Mesodermal cell (in vitro differentiated cells): ENCODE data around the gene CTAG1B.
"Not testable (repeated sequence)": the region's sequence is repeated elsewhere in the genome, so short reads cannot be mapped to it uniquely, and the experiment has no call there.

Source experiments
- H3K27ac ChIP-seq: 2 replicates; pipeline ENCODE4 v1.7.0; 2013; ENCODE audit warnings: mild to moderate bottlenecking, low read depth, low read length, moderate library complexity; ENCODE audit not compliant: severe bottlenecking
- H3K36me3 ChIP-seq: 2 replicates; pipeline ENCODE4 v1.7.1; 2013; ENCODE audit warnings: mild to moderate bottlenecking, low read length, moderate library complexity; ENCODE audit not compliant: control insufficient read depth, insufficient read depth
- H3K4me1 ChIP-seq: one replicate; pipeline ENCODE4 v1.7.1; 2013; ENCODE audit warnings: mild to moderate bottlenecking, low read length; ENCODE audit not compliant: insufficient read depth, control insufficient read depth, poor library complexity, severe bottlenecking
- H3K4me3 ChIP-seq: 2 replicates; pipeline ENCODE4 v1.7.0; 2013; ENCODE audit warnings: low read length, control low read depth, mild to moderate bottlenecking; ENCODE audit not compliant: insufficient read depth, poor library complexity, severe bottlenecking; ENCODE audit errors: extremely low read depth
- H3K9me3 ChIP-seq: 2 replicates; pipeline ENCODE4 v1.7.1; 2013; ENCODE audit warnings: mild to moderate bottlenecking, low read length, moderate library complexity; ENCODE audit not compliant: control insufficient read depth
- WGBS, 2 experiments: methylation state at CpG; one replicate each; pipeline ENCODE4 v1.1.5; 2013; ENCODE audit warnings: missing lambda C conversion rate in 2 of 2; ENCODE audit not compliant: insufficient coverage in 2 of 2; 5-methylcytosine and 5-hydroxymethylcytosine counted together

The CTAG1B gene

DNA sequence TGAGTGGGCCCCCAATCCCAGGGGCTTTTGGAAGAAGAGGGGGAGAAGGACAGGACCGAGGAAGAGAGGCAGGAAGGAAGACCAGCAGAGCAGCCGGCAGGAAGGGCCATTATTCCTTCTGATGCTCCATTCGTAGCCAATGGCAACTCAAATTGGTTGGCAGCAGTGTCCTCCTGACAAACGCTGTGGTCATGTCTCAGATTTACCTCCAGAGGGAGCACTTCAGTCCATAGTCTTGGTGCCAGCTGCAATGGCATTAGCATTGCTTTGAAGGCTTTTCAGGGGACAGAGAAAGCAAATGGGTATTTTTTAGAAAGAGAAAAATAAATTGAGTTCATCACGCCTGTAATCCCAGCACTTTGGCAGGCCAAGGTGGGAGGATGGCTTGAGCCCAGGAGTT lies 9.9 kb upstream of the CTAG1B start:
- H3K9me3 ChIP-seq, H3K36me3 ChIP-seq, H3K4me3 ChIP-seq, H3K27ac ChIP-seq, H3K4me1 ChIP-seq: not testable (repeated sequence)
- WGBS, 2 experiments: no CpG with 5 or more reads among the region's 5 CpGs

DNA sequence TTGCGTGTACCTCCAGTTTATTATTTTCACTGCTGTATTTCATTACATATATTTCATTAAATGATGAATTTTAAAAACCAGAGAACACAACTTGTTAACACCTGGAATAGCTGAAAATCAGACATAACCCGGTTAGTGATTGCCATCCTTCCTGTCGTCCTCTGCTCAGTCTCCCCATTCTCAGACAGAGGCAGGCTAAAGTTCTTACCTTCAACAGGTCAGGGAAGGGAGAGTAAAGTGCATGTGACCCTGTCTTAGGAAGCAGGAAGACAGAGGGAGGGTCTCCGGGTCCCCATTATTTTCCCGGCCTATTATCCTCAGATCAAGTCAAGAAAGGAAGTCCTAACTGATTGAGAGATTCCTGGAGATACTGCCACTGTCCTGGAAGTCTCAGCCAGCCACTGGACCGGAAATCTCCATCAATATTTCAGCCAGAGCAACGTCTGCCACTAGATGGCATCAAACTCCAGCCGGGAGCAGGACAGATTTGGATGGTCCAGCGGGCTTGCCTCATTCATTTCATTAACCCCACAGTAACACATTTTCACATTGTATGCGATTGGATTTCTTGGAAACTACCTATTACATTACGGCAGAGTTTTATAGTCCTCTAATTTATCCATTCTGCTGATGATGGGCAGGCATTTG lies 1.8 kb upstream of the CTAG1B start:
- H3K36me3 ChIP-seq, H3K9me3 ChIP-seq, H3K4me1 ChIP-seq, H3K4me3 ChIP-seq, H3K27ac ChIP-seq: not testable (repeated sequence)
- WGBS, 2 experiments: no CpG with 5 or more reads among the region's 11 CpGs

DNA sequence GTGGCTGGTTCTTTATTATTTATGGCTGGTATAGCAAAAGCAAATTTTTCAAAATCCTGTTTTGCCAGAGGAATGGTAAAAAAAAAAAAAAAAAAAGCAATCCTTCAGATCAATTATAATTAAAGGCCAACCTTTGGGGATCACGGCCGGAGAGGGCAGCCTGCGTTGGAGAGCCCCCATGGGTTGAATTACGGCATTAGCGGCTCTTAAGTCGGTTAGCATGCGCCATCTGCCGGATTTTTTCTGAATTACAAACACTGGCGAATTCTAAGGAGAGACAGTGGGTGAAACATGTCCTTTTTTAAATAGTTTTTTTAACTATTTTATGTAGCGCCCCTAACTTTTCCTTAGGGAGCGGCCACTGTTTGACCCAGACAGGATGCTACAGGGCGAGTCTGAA lies 5.5 kb downstream of the CTAG1B start:
- not testable (repeated sequence) for H3K4me1 ChIP-seq, H3K36me3 ChIP-seq, H3K9me3 ChIP-seq, H3K27ac ChIP-seq, H3K4me3 ChIP-seq
- WGBS, 2 experiments: no CpG with 5 or more reads among the region's 12 CpGs

DNA sequence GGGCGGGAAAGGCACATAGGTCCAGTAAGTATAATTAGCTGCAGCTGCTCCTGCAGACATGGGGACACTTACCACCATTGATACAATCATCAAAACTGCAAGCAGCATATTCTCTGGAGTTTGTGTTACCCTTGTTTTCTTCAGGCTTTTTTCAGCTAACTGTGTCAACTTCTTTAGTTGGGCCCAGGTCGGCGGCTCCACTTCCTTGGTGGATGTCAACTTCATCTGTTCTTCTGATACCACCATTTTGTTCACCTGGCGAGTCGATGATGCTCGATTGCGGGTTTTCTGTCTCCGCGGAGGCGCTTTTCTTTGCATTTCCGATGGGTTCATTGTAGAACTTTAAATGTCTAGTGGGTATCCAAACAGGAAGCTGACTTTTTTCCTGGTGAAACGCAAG lies 7.9 kb downstream of the CTAG1B start:
- H3K27ac ChIP-seq, H3K4me1 ChIP-seq, H3K36me3 ChIP-seq, H3K9me3 ChIP-seq, H3K4me3 ChIP-seq: not testable (repeated sequence)
- 100% methylated on average over 4 of the region's 12 CpGs; no CpG with 5 or more reads in 1 of the 2 experiments for WGBS, 2 experiments

DNA sequence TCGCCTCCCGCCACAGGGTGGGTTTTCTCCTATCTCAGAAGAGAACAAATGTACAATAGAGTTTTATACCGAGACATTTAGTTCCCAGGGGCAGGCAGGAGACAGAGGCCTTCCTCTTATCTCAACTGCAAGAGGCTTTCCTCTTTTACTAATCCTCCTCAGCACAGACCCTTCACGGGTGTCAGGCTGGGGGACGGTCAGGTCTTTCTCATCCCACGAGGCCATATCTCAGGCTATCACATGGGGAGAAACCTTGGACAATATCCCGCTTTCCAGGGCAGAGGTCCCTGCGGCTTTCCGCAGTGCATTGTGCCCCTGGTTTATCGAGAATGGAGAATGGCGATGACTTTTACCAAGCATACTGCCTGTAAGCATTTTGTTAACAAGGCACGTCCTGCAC lies 10.3 kb downstream of the CTAG1B start:
- not testable (repeated sequence) for H3K27ac ChIP-seq, H3K36me3 ChIP-seq, H3K4me3 ChIP-seq, H3K9me3 ChIP-seq, H3K4me1 ChIP-seq
- WGBS, 2 experiments: 70 to 90% methylated on average over 2 to 4 of the region's 12 CpGs

DNA sequence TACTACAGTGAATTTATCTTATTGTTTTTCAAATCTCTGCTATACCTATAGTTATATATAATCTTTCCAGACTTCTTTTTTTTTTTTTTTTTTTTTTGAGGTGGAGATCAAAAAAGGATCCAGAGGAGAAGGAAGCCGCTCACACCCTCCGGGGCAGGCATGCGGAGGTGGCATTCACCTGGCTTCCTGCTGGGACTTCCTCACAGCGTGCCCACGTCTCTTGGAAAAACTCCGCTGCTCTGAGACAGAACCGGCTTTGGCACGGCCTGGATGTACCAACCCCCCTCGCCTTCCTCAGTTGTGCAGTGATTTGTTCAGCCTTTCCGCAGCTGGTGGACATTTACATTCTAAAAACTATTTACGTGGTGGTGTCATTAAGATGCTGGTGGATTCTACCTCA lies 11.1 kb downstream of the CTAG1B start:
- not testable (repeated sequence) for H3K27ac ChIP-seq, H3K4me1 ChIP-seq, H3K9me3 ChIP-seq, H3K36me3 ChIP-seq, H3K4me3 ChIP-seq
- no CpG with 5 or more reads among the region's 11 CpGs for WGBS, 2 experiments

DNA sequence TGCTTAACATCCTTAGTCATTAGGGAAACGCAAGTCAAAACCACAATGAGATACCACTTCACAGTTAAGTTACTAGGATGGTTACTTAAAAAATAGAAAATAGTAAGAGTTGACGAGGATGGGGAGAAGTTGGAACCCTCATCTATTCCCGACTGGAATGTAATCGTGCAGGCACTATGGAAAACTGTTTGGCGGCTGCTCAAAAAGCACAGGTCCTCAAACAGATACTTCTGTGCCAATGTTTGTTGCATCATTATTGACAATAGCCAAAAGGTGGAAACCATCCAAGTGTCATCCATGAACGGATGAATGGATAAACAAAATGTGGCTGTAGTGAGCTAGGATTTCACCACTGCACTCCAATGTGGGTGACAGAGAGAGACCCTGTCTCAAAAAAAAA lies 11.7 kb downstream of the CTAG1B start:
- no peak overlapping the region for H3K27ac ChIP-seq
- WGBS, 2 experiments: 91 to 97% methylated on average over 4 of the region's 6 CpGs
- no peak overlapping the region for H3K4me3 ChIP-seq
- H3K36me3 ChIP-seq: no peaks in the 10 kb centered on the region
- no peaks in the 10 kb centered on the region for H3K4me1 ChIP-seq
- H3K9me3 ChIP-seq: no peaks in the 10 kb centered on the region

DNA sequence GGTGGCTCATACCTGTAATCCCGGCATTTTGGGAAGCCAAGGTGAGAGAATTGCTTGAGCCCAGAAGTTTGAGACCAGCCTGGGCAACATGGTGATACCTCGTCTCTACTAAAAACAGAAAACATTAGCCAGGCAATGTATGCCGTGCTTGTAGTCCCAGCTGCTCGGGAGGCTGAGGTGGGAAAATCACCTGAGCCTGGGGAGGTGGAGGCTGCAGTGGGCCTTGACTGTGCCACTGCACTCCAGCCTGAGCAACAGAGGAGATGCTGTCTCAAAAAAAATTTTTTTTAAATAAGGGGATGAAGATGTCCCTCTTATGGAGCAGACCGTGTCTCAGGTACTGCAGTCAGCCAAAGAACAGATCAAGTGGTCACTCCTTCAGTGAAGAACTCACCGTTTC lies 13.5 kb downstream of the CTAG1B start:
- Histone ChIP-seq H3K27ac (no peak overlapping the region), H3K4me1 (no peaks in the 10 kb centered on the region), H3K4me3 (no peak overlapping the region), H3K36me3 (no peaks in the 10 kb centered on the region), H3K9me3 (no peaks in the 10 kb centered on the region)
- WGBS, 2 experiments: 80 to 94% methylated on average over 1 to 3 of the region's 6 CpGs

DNA sequence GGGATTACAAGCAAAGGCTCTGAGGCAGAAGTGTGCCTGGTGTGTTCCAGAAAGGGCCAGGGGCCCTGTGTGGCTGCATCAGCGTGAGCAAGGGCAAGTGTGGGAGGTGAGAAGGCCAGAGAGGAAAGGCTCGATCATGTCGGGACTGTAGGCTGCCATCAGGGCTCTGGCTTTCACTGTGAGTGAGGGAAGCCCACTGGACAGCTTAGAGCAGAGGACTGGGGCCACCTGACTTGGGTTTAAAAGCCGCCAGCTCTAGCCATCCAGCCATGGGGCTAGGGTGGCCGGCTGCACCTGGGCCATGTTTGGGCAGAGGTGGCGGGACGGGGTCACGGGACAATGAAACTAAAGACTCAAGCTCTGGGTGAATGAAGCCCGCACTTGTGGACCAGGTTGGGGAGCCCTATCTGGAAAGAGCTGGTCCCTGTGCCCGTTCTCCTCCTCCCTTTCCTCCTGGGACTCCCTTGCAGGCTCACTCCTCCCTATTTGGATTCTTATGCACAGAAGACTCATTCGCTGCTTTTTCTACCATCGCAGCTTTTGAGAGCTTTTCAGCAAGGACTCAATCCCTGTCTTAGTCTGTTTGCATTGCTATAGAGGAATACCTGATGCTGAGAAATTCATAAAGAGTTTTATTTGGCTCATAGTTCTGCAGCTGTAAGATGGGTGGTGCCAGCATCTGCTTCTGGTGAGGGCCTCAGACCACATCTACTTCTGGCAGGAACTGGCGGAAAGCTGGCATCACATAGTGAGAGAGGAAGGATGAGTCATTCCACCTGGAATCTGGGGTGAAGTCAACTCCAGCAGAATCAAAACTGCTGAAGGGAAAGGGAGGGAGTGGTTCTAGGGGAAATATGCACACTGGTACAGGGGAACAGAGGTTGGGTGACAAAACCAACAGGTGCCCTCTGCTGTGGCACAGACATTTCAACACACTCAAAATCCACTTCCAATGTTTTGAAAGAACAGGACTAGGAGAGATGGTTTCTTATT lies 15.3 kb downstream of the CTAG1B start:
- no peaks in the 10 kb centered on the region for H3K9me3 ChIP-seq
- 90 to 100% methylated on average over 1 to 4 of the region's 13 CpGs for WGBS, 2 experiments
- peaks cover 2% of the 10 kb centered on the region for H3K4me1 ChIP-seq
- H3K27ac ChIP-seq: no peak overlapping the region
- no peak overlapping the region for H3K4me3 ChIP-seq
- H3K36me3 ChIP-seq: no peaks in the 10 kb centered on the region

DNA sequence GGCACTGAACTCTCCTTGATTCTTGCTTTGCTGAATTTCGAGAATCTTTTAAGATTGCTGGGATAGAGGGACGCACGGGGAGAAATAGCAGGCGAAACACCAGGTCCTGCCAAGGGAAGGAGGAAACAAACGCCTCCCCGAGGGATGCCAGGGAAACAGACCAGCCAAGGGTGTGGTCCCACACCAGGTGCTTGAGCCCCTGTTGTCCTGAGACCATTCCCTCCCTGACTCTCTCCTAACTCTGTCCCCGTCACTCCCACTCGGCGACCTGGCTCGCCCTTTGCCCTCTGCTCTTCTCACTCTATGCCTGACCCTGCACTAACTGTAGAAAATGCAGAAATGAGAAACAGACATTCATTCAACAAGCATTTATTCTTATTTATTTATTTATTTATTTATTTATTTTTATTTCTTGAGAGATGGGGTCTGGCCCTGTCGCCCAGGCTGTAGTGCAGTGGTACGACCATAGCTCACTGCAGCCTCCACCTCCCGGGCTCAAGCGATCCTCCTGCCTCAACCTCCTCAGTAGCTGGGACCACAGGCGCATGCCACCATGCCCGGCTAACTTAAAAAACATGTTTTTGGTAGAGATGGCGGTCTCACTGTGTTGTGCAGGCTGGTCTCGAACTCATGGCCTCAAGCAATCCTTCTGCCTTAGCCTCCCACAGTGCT lies 16.2 kb downstream of the CTAG1B start:
- peaks cover 2% of the 10 kb centered on the region for H3K4me1 ChIP-seq
- H3K4me3 ChIP-seq: no peak overlapping the region
- H3K36me3 ChIP-seq: no peaks in the 10 kb centered on the region
- no peaks in the 10 kb centered on the region for H3K9me3 ChIP-seq
- 92 to 93% methylated on average over 6 to 7 of the region's 18 CpGs for WGBS, 2 experiments
- H3K27ac ChIP-seq: no peak overlapping the region
